HS-27A (cell line): ENCODE results near the gene GNA14.
"Not testable (repeated sequence)": the region's sequence is repeated elsewhere in the genome, so short reads cannot be mapped to it uniquely, and the experiment has no call there.

ENCODE experiments used
- DNase-seq: peaks from one replicate; pipeline ENCODE4 v3.0.0-alpha.2; 2012; ENCODE audit warnings: low read depth, missing footprints

The GNA14 gene

GRCh38 chr9:77449240-77450084 lies 198.7 kb downstream of the GNA14 start:
- DNase-seq, result peak; percentile 39

- DNase-seq, result no peak
These were observed 200.5 kb downstream of the GNA14 start for GRCh38 chr9:77447646-77448045.

GRCh38 chr9:77442436-77442835 lies 205.7 kb downstream of the GNA14 start:
- DNase-seq, result no peak

DNA sequence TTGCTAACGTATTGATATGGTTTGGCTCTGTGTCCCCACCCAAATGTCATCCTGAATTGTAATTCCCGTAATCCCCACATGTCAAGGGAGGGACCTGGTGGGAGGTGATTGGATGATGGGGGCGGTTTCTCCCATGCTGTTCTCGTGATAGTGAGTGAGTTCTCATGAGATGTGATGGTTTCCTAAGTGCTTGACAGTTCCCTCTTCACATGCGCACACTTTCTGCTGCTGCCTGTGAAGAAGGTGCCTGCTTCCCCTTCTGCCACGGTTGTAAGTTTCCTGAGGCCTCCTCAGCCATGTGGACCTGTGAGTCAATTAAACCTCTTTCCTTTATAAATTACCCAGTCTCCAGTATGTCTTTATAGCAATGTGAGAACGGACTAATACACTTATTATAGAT lies 207.0 kb downstream of the GNA14 start:
- not testable (repeated sequence) for DNase-seq

DNA sequence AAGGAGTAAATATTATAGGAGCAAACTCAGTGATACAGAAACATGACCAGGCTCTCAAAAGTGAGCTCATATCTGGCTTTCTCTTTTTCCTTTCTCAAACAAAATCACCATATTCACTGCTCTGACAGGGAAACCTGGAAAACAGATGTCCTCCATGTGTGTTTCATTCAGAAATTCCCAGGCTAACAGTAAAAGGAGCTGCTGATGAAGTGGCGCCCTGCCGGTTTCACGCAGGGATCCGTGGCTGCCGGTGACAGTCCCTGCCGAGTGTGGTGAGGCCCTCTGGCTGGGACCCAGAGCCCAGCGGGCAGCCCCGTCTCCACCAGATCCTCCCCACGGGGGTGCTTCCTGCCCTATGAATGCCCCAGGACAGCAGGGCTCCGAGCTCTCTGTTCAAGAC lies 208.1 kb downstream of the GNA14 start:
- no peak for DNase-seq

DNA sequence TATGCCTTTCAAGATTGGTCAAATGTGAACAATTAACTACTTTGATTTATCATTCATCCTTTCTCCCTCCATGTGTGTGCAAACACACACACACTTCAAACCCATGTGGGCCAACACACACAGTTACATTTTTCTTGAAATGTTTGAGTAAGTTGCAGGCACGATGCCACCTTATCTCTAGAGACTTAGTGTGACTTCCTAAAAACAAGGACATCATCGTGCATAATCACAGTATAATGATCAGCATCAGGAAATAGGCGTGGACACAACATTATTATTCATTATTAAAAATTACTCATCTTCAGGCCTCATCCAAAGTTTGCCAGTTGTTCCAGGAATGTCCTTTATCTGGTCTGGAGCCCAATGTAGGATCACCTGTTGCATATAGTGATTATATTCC lies 209.5 kb downstream of the GNA14 start:
- no peak for DNase-seq

DNA sequence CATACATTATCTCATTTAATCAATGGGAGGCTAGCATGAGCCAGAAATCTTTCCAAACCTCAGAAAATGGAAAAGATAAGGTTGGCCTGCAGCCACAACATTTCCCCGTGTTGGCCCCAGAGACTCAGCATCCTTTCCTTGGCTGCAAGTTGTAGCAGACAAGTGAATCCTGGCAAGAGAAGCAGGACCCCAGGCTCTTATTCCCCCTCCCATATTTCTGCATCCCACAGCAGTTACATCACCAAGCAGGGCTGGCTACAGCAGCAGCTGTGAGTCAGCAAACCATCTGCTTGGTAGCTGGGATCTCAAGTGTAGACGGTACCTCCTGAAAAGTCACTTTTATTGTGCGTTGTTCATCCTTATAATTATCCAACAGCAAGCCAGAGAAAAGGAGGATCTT lies 212.4 kb downstream of the GNA14 start:
- no peak for DNase-seq

DNA sequence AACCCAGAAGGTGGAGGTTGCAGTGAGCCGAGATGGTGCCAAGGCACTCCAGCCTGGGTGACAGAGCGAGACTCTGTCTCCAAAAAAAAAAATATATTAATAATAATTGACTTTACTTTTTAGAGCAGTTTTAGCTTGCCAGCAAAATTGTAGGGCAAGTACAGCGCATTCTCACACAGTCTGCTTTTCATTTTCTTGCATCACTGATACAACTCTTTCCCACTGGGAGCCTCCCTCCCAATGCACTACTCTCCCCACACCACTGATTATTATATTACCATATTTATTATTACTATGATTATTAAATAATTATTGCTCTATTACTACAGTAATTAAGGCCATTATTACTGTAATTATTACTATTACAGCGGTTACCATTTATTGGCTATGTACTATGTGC lies 212.8 kb downstream of the GNA14 start:
- DNase-seq, result no peak

DNA sequence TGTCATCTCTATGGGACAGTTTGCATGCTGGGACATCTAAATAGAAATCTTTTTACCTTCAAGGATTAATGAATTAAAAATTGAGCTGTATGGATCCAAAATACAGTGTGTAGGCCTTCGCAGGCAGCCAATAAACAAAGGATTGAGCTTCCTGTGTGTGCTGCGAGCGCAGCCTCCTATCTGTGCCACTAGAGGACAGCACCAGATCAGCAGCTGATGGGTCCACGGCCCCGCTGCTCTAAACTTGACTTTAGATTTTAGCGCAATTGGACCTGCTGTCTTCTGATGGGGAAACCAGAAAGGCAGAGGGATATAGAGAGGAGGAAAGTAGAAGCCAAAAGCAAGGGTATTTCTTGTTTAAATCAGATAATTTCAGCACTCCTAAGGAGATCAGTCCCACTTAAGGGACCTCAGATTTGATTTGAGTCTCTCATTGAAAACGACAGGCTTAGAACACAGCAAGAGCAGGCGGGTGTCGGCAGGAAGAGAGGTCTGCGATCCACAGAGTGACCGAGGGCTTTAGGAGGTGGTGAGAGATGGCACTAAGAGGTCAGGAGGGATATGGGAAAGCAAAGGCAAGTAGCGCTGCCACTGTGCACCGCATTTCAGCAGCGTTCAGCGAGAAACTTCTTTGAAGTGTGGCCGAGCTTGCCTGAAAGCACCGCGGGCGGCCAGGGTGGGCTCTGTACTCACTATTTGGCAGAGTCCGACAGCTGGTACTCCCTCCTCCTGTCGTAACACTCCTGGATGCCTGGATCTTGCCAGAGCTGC lies 214.3 kb downstream of the GNA14 start:
- no peak for DNase-seq

DNA sequence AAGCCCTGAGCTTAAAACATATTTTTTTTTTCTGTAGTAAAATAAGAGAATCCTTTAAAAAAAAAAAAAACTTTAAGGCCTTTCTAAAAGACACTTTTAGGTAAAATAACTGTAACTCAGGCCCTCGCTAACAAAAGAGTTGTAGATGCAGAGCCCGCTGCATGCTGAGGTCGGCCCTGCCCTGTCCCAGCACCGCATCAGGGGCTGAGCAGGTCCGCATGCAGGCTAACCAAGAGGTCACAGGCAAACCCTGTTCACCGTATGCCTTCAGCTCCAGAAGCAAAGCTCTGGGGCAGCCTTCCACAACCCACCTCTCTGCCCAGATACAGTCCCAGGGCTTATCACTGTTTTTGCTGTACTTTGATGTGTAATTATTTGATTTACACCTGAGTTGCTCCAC lies 216.1 kb downstream of the GNA14 start:
- no peak for DNase-seq

DNA sequence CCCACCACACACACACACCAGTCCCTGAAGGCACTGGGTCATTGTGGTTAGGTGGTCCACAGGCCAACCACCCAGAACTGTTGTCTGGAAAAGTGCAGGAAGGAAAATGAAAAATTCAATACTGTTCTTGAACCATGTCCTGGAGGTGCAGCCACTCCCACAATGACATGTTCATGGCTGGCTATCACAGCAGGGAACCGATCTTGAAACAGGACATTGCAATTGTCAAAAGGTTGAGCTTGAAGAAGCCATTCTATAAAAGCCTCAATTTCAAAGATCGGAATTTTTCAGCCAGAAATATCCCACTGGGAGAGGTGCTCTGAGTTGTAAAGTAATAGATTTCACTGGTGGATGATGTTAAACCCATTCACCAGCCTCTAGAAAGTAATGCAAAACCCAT lies 218.2 kb downstream of the GNA14 start:
- no peak for DNase-seq

DNA sequence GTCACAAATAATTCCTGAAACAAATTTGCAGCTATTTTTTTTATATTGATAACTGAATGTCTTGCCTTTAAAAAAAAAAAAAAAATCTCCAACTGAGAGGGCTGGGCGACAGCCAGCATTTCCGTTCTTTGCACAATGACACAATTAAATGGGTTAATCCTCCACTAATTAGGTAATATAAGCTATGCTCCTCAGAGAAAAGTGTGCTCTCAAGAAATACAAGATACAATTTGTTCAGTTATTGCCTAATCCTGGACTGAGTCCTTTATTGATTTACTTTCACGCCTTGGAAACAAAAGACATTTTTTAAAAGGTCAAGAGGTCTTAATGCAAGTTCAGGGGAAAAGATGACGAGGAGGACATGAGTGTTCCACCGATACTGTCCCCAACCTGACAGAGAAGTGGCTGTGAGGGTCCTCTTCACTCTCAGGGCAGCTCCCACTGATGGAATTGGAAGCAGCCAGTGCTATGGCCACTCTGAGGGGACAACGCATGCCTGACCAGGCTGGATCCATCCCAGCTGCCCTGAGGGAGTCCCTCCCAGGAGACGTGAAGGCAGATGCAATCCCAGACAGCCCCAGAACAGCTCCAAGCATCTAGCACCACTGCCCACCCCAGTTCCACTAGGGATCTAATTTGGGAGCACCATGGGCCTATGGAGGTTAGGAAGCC lies 220.7 kb downstream of the GNA14 start:
- no peak for DNase-seq

DNA sequence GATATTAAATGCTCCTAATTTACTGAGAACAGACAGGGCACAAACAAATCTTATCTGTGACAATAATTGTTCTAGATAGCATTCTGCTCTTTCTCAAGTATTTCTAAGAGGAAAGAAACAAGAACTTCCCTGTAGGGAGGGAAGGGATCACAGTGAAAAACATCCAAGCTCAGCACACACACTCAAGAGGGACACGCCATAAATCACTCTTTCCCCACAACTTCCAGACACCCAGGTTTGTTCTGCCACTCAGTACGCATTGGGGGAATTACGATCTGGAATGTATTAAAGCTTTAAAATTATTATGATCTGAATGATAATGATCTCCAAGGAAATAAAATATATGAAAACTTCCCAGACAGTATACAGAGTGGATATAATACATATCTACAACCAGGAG lies 221.4 kb downstream of the GNA14 start:
- DNase-seq, result no peak

- DNase-seq, result no peak
These were observed 223.1 kb downstream of the GNA14 start for GRCh38 chr9:77424993-77425392.

DNA sequence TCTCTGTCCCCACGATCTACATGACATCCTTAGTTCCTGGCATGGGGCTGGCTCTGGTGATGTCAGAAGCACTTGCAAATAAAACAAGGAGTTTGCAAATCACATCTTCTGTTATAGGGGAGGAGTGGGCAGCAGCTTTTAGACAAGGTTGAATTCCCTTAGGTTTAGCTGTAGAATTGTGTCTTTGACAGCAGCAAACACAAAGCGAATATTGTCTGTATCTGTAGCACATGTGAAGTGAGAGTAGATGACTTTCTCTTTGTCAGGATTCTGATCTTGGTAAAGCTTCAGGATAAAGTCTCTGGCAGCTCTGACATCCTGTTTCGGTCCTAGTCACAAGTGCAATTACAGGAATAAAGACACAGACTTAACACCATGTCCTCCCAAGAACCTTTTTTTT lies 224.3 kb downstream of the GNA14 start:
- DNase-seq, result no peak

DNA sequence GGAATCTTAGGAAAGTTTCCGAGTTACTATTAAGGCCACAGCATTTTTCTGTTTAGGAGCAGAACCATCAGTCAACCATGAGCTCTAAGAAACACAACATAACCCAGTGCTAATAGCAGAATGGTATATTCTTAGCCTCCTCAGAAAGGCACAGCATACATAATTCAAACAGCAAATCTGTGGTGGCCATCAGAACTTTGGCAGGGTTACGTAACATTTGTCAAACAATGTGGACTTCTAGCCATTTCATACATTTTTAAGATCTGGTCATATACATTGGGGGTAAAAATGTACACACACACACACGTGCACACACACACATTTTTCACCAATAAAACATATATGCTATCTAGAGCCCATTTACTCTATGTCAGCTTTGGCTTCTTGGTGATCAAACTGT lies 225.2 kb downstream of the GNA14 start:
- no peak for DNase-seq

DNA sequence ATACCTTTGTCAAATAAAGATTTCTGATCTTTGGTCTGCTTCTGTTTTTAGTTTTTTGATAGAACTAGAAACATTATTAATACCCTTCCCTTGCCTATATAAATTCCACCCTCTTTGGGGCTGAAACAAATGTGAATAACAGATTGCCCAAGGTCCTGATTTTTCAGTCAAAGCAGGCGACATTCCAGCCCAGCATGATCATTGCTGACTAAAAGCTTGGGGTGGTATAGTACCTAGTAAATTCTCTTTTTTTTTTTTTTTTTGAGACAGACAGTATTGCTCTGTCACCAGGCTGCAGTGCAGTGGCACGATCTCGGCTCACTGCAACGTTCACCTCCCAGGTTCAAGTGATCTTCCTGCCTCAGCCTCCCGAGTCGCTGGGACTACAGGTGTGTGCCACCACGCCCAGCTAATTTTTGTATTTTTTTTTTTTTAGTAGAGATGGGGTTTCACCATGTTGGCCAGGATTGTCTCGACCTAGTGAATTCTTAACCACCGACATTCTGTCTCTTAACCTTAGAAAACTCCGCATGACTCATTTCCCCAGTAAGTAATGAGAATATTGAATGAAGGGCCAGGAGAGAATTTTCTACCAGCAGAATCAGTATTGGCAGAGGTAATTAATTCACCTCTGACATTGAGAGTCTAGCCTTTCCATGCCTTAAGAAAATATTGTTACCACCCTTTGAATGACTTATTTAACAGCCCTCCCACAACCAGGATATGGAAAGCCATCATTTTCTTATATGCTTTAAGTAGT lies 226.4 kb downstream of the GNA14 start:
- no peak for DNase-seq

- DNase-seq, result no peak
These were observed 227.5 kb downstream of the GNA14 start for GRCh38 chr9:77420641-77421040.

DNA sequence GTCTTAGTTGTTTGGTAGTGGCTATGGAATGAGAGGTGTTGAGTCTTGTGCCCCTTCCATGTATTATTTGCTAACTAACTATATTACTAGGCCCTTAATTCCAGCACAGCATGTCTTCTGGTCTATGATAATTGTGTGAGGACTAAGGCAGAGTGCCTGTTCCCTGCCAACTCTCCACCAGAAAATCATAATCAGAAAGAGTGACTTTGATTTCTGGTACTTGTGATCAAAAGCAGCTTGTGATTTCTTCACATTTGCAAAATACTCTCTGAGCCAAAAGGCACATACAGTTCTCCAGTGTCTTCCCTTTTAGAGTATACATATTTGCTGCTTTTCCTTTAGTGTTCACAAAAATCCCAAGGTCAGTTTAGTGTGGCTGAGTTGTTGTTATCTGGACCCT lies 229.9 kb downstream of the GNA14 start:
- no peak for DNase-seq

- no peak for DNase-seq
These were observed 230.6 kb downstream of the GNA14 start for GRCh38 chr9:77417566-77417965.

- not testable (repeated sequence) for DNase-seq
These were observed 239.6 kb downstream of the GNA14 start for GRCh38 chr9:77408521-77408920.

DNA sequence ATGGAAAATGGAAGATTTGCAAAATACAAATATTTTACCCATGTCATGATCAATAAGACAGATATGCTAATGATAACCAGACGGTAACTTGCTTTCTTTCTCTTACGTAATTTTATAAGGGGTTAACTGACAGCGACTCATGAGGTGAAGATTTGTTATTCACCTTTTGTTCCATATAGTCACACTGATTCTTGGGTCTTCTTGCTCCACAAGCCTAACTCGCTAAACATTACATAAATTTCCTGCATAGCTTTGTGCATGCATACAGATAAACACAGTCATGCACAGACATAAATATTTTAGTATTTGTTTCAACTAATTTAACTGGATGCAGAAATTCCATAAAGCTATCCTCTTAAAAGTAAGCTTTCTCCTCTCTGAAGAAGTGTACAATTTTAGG lies 244.9 kb downstream of the GNA14 start:
- no peak for DNase-seq
